Trophoblast cell (in vitro differentiated cells and primary cell): ENCODE results near the gene TMEM170A.

Experiments used
- DNase-seq, 2 donors: peaks; one replicate each; pipeline ENCODE4 v3.0.0-alpha.2; 2016
- H2AFZ ChIP-seq: 2 replicates; pipeline ENCODE4 v1.6.1; 2013; ENCODE audit warnings: low read length, moderate library complexity, mild to moderate bottlenecking; ENCODE audit not compliant: insufficient read depth, poor library complexity
- H2AK5ac ChIP-seq: 2 replicates; pipeline ENCODE4 v1.6.1; 2013; ENCODE audit warnings: mild to moderate bottlenecking, low read length
- H2BK120ac ChIP-seq: 2 replicates; pipeline ENCODE4 v1.6.1; 2013; ENCODE audit warnings: low read length, mild to moderate bottlenecking, moderate library complexity; ENCODE audit not compliant: insufficient read depth, poor library complexity
- H2BK12ac ChIP-seq: 2 replicates; pipeline ENCODE4 v1.6.1; 2013; ENCODE audit warnings: mild to moderate bottlenecking, low read length, moderate library complexity
- H2BK5ac ChIP-seq: 2 replicates; pipeline ENCODE4 v1.6.1; 2013; ENCODE audit warnings: low read length, low read depth, moderate library complexity, mild to moderate bottlenecking; ENCODE audit not compliant: poor library complexity
- H3K14ac ChIP-seq: 2 replicates; pipeline ENCODE4 v1.6.1; 2013; ENCODE audit warnings: mild to moderate bottlenecking, low read length
- H3K18ac ChIP-seq: 2 replicates; pipeline ENCODE4 v1.6.1; 2013; ENCODE audit warnings: mild to moderate bottlenecking, low read length
- H3K23ac ChIP-seq: 2 replicates; pipeline ENCODE4 v1.6.1; 2013; ENCODE audit warnings: low read length
- H3K27ac ChIP-seq: 2 replicates; pipeline ENCODE4 v1.5.1; 2013; ENCODE audit warnings: low read depth, mild to moderate bottlenecking, inconsistent platforms, low read length, moderate library complexity
- H3K27me3 ChIP-seq: 2 replicates; pipeline ENCODE4 v1.6.1; 2013; ENCODE audit warnings: inconsistent platforms, mild to moderate bottlenecking, low read length, moderate library complexity; ENCODE audit not compliant: insufficient read depth
- H3K36me3 ChIP-seq, 2 experiments: 1 replicate in 1 of 2; 2 replicates in 1 of 2; pipeline ENCODE4 v1.6.1; 2013; ENCODE audit warnings: low read length in 2 of 2, mild to moderate bottlenecking in 2 of 2, moderate library complexity in 1 of 2; ENCODE audit not compliant: insufficient read depth in 2 of 2, control insufficient read depth in 1 of 2
- H3K4ac ChIP-seq: 2 replicates; pipeline ENCODE4 v1.6.1; 2013; ENCODE audit warnings: low read depth, mild to moderate bottlenecking, low read length, moderate library complexity
- H3K4me1 ChIP-seq, 2 experiments: 1 replicate in 1 of 2; 2 replicates in 1 of 2; pipeline ENCODE4 v1.6.1; 2013; ENCODE audit warnings: low read length in 2 of 2, mild to moderate bottlenecking in 2 of 2, moderate library complexity in 1 of 2; ENCODE audit not compliant: insufficient read depth in 2 of 2, control insufficient read depth in 1 of 2
- H3K4me2 ChIP-seq: 2 replicates; pipeline ENCODE4 v1.6.1; 2013; ENCODE audit warnings: inconsistent platforms, mild to moderate bottlenecking, low read length, moderate library complexity
- H3K4me3 ChIP-seq: 2 replicates; pipeline ENCODE4 v1.5.1; 2013; ENCODE audit warnings: mild to moderate bottlenecking, low read depth, low read length, inconsistent platforms
- H3K79me1 ChIP-seq: one replicate; pipeline ENCODE4 v1.6.1; 2013; ENCODE audit warnings: low read length
- H3K79me2 ChIP-seq: 2 replicates; pipeline ENCODE4 v1.6.1; 2013; ENCODE audit warnings: low read length, mild to moderate bottlenecking; ENCODE audit not compliant: control insufficient read depth, insufficient read depth, poor library complexity
- H3K9ac ChIP-seq: 2 replicates; pipeline ENCODE4 v1.6.1; 2013; ENCODE audit warnings: mild to moderate bottlenecking, low read length
- H3K9me3 ChIP-seq: 2 replicates; pipeline ENCODE4 v1.6.1; 2013; ENCODE audit warnings: low read depth, mild to moderate bottlenecking, control low read depth, inconsistent platforms, low read length; ENCODE audit not compliant: insufficient read depth
- H4K12ac ChIP-seq: 2 replicates; pipeline ENCODE4 v1.6.1; 2013; ENCODE audit warnings: low read depth, mild to moderate bottlenecking, low read length, moderate library complexity
- H4K8ac ChIP-seq: 2 replicates; pipeline ENCODE4 v1.6.1; 2013; ENCODE audit warnings: low read depth, mild to moderate bottlenecking, low read length, moderate library complexity
- H4K91ac ChIP-seq: one replicate; pipeline ENCODE4 v1.6.1; 2013; ENCODE audit warnings: low read depth, mild to moderate bottlenecking, low read length, moderate library complexity
- WGBS: extraction: QIAGEN DNeasy Blood & Tissue Kit; methylation state at CpG from one replicate; pipeline ENCODE4 v1.1.7; 2013; ENCODE audit warnings: missing lambda C conversion rate; ENCODE audit not compliant: insufficient read length, insufficient coverage; ENCODE audit errors: extremely low coverage; 5-methylcytosine and 5-hydroxymethylcytosine counted together

Gene TMEM170A

GRCh38 chr16:75459691-75460090, 4.8 kb downstream of the TMEM170A start:
- no peak overlapping the region for H3K27ac ChIP-seq
- H3K4ac ChIP-seq = peak overlapping the region; percentile 57
- peaks cover 0 to 2% of the 10 kb centered on the region in 2 experiments for H3K4me1 ChIP-seq
- no peak overlapping the region for H3K4me2 ChIP-seq
- no peak overlapping the region for H3K14ac ChIP-seq
- H3K79me1 ChIP-seq = peaks cover 6% of the 10 kb centered on the region
- H3K9me3 ChIP-seq = no peaks in the 10 kb centered on the region
- no peak overlapping the region for H2BK5ac ChIP-seq
- H3K36me3 ChIP-seq = peaks cover 3 to 4% of the 10 kb centered on the region in 2 experiments
- no peak overlapping the region for H3K23ac ChIP-seq
- H4K91ac ChIP-seq = no peak overlapping the region
- DNase-seq = no peak
- no peak overlapping the region for H2BK120ac ChIP-seq
- no peak overlapping the region for H3K18ac ChIP-seq
- no peak overlapping the region for H3K4me3 ChIP-seq
- WGBS = no CpG with 5 or more reads among the region's 4 CpGs
- H2AFZ ChIP-seq = no peak overlapping the region
- no peak overlapping the region for H4K12ac ChIP-seq
- peaks cover 17% of the 10 kb centered on the region for H3K79me2 ChIP-seq
- no peak overlapping the region for H2BK12ac ChIP-seq
- H2AK5ac ChIP-seq = no peak overlapping the region
- no peak overlapping the region for H4K8ac ChIP-seq
- no peaks in the 10 kb centered on the region for H3K27me3 ChIP-seq
- H3K9ac ChIP-seq = no peak overlapping the region

GRCh38 chr16:75458439-75458838, 6.0 kb downstream of the TMEM170A start:
- Histone ChIP-seq H3K4me1 (peaks cover 0 to 2% of the 10 kb centered on the region in 2 experiments), H4K91ac (no peak overlapping the region), H3K79me2 (peaks cover 9% of the 10 kb centered on the region), H3K36me3 (peaks cover 3 to 4% of the 10 kb centered on the region in 2 experiments), H3K27ac (no peak overlapping the region), H3K23ac (no peak overlapping the region), H3K9me3 (no peaks in the 10 kb centered on the region), H3K4ac (no peak overlapping the region), H2AFZ (no peak overlapping the region), H4K12ac (no peak overlapping the region), H3K4me3 (no peak overlapping the region), H3K27me3 (no peaks in the 10 kb centered on the region), H2AK5ac (no peak overlapping the region), H3K14ac (no peak overlapping the region), H3K4me2 (no peak overlapping the region), H3K79me1 (no peaks in the 10 kb centered on the region), H2BK120ac (no peak overlapping the region), H3K9ac (no peak overlapping the region), H4K8ac (no peak overlapping the region), H3K18ac (no peak overlapping the region), H2BK12ac (no peak overlapping the region), H2BK5ac (no peak overlapping the region)
- no CpG with 5 or more reads among the region's 2 CpGs for WGBS
- no peak for DNase-seq

DNA sequence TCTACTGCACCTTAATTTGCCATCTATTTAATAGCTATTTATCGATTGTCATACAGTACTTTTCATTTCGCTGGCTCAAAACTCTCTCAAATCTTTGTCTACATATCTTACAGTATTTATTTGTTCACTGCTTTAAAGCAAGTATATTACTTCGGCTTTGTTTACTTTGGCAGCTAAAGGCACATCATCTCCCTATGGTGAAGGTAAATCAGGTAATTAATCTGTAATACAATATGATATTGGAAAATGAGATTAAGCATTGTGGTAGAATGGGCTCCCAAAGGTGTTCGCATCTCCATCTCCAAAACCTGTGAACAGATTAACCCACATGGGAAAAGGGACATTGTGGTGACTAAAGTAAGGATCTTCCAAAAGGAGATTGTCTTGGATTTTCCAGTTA, 6.5 kb downstream of the TMEM170A start:
- Histone ChIP-seq H3K9me3 (no peaks in the 10 kb centered on the region), H3K36me3 (peaks cover 3 to 4% of the 10 kb centered on the region in 2 experiments), H3K79me2 (peaks cover 11% of the 10 kb centered on the region), H3K4me3 (no peak overlapping the region), H4K91ac (no peak overlapping the region), H3K4ac (no peak overlapping the region), H3K14ac (no peak overlapping the region), H4K12ac (no peak overlapping the region), H3K79me1 (no peaks in the 10 kb centered on the region), H2BK120ac (no peak overlapping the region), H2AFZ (no peak overlapping the region), H3K4me1 (peaks cover 0 to 2% of the 10 kb centered on the region in 2 experiments), H3K4me2 (no peak overlapping the region), H3K18ac (no peak overlapping the region), H3K9ac (no peak overlapping the region), H2BK12ac (no peak overlapping the region), H3K27ac (no peak overlapping the region), H3K27me3 (no peaks in the 10 kb centered on the region), H4K8ac (no peak overlapping the region), H2AK5ac (no peak overlapping the region), H2BK5ac (no peak overlapping the region), H3K23ac (no peak overlapping the region)
- no peak for DNase-seq
- no CpG with 5 or more reads among the region's 4 CpGs for WGBS

GRCh38 chr16:75457485-75458021, 6.9 kb downstream of the TMEM170A start:
- Histone ChIP-seq H4K91ac (no peak overlapping the region), H3K36me3 (peaks cover 3 to 4% of the 10 kb centered on the region in 2 experiments), H2BK12ac (no peak overlapping the region), H3K27me3 (no peaks in the 10 kb centered on the region), H3K4me3 (no peak overlapping the region), H2AK5ac (no peak overlapping the region), H3K18ac (no peak overlapping the region), H3K4me1 (peaks cover 0 to 2% of the 10 kb centered on the region in 2 experiments), H4K12ac (no peak overlapping the region), H2BK120ac (no peak overlapping the region), H3K79me2 (peaks cover 12% of the 10 kb centered on the region), H2BK5ac (no peak overlapping the region), H3K27ac (no peak overlapping the region), H4K8ac (no peak overlapping the region), H3K14ac (no peak overlapping the region), H3K79me1 (no peaks in the 10 kb centered on the region), H3K9ac (no peak overlapping the region), H3K23ac (no peak overlapping the region), H3K4me2 (no peak overlapping the region), H2AFZ (no peak overlapping the region), H3K4ac (peak overlapping the region; percentile 8), H3K9me3 (no peaks in the 10 kb centered on the region)
- WGBS = no CpG with 5 or more reads among the region's 5 CpGs
- DNase-seq = no peak
